ENCODE results near the gene DYNC2LI1.
"Not testable (repeated sequence)": the region's sequence is repeated elsewhere in the genome, so short reads cannot be mapped to it uniquely, and the experiment has no call there.

Gene DYNC2LI1

DNA sequence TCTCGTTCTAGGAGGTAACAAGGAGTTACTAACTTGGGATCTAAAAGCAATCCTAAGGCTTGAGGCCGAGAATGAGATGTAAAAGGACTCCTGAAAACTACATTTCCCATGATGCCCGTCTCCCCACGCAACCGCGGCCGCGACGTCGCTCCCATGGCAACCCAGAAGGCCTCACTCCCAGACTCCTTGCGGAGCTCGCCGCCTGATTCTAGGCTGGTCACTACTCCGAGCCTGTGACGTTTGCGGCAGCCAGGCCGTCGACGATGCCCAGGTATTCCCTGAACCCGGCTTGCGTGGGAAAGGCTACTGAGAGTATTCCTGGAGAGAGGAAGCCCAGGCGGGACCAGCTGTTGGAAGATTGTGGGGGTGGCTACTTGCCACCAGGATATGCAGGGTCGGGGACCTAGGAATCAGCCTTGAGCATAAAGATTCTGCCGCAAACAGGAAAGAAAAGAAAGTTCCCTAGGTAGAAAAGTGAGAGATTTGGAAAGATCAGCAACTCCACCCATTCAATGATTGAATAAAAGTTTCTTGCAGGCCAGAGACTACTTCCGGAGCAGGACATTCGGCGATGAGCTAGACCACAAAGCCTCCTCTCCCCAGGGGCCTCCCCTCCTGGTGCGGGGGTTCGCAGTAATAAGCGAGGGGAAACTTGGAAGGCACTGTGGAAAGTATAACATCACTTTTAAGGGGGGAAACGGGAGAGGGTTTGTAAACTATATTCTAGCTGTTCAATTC, at the start of gene DYNC2LI1:
Gene DYNC2LI1, plus strand, starts transcription at position 164 of the 738 bp plus-strand sequence. Its CDS starts 100 bp downstream, at position 264.
- H3K4me3 ChIP-seq (replicated peaks; ENCODE audit: low read depth, low read length) = peak within 1 kb of the TSS; percentile 94
- peak; percentile 92 for DNase-seq (ENCODE audit: low read depth)
- TF ChIP-seq, protein P1, sequence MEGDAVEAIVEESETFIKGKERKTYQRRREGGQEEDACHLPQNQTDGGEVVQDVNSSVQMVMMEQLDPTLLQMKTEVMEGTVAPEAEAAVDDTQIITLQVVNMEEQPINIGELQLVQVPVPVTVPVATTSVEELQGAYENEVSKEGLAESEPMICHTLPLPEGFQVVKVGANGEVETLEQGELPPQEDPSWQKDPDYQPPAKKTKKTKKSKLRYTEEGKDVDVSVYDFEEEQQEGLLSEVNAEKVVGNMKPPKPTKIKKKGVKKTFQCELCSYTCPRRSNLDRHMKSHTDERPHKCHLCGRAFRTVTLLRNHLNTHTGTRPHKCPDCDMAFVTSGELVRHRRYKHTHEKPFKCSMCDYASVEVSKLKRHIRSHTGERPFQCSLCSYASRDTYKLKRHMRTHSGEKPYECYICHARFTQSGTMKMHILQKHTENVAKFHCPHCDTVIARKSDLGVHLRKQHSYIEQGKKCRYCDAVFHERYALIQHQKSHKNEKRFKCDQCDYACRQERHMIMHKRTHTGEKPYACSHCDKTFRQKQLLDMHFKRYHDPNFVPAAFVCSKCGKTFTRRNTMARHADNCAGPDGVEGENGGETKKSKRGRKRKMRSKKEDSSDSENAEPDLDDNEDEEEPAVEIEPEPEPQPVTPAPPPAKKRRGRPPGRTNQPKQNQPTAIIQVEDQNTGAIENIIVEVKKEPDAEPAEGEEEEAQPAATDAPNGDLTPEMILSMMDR (IDR thresholded peaks at IDR 0.05; ENCODE audit: low read length, missing control alignments) = no peak

DNA sequence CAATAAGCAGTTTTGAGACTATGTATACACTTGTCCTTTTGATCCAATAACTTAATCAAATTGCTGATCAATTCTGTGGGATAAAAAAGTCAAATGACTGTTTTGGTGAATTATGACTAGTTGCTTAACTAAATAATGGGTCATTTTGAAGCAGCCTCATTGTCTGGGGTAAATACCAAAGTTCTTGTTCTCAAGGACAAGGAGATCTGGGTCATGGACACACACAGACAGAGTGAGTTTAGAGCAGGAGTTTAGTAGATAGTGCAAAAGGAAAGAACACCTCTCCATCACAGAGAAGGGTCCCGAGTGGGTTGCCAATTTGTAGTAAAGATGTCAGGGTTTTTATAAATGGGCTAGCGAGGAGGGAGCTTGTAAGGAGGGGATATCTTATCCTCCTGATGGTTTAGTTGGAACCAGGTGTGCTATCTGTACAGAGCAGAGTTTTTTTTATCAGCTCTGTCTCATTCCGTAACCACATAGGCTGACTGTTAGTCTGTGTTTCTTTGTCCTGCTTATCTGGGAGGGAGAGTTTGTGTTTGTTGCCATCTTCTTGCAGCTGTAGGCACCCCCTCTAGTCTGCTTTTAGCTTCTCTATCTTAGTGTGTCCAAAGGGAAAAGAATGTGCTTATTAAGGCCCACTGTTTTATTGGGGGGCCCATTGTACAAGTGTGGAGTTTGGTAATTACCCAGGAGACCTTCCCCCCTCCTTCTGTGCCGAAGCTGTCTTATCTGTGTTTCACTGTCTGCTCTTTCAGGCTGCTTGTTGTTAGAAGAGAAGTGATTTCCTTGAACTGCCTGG, 48.9 kb upstream of the DYNC2LI1 start:
- peak overlapping the region; percentile 13 for H3K4me3 ChIP-seq (replicated peaks; ENCODE audit: low read depth, low read length)
- TF ChIP-seq, protein P1 (IDR thresholded peaks at IDR 0.05; ENCODE audit: low read length, missing control alignments) = no peak

DNA sequence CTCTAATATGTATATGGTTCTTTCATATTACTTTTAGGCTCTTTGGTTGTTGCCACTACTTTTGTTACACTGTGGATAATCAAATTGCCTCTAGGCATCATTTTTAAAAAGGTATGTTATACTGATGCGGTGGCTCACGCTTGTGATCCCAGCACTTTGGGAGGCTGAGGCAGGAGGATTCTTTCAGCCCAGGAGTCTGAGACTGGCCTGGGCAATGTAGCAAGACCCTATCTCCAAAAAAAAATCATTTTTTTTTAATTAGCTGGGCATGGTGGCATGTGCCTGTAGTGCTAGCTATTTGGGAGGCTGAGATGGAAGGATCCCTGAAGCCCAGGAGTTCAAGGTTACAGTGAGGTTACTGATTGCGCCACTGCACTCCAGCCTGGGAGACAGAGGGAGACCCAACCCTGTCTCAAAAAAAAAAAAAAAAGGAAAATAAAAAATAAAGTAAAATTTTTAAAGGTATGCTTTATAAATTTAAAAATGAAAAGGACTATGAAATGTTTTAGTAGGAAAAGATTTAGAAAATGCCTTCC, 48.1 kb upstream of the DYNC2LI1 start:
- DNase-seq (ENCODE audit: low read depth) = no peak
- TF ChIP-seq, protein P1 (IDR thresholded peaks at IDR 0.05; ENCODE audit: low read length, missing control alignments) = no peak
- no peak overlapping the region for H3K4me3 ChIP-seq (replicated peaks; ENCODE audit: low read depth, low read length)

More for the DNA sequence above, 48.9 kb upstream of the DYNC2LI1 start:
- DNase-seq (ENCODE audit: low read depth) = peak; percentile 14

DNA sequence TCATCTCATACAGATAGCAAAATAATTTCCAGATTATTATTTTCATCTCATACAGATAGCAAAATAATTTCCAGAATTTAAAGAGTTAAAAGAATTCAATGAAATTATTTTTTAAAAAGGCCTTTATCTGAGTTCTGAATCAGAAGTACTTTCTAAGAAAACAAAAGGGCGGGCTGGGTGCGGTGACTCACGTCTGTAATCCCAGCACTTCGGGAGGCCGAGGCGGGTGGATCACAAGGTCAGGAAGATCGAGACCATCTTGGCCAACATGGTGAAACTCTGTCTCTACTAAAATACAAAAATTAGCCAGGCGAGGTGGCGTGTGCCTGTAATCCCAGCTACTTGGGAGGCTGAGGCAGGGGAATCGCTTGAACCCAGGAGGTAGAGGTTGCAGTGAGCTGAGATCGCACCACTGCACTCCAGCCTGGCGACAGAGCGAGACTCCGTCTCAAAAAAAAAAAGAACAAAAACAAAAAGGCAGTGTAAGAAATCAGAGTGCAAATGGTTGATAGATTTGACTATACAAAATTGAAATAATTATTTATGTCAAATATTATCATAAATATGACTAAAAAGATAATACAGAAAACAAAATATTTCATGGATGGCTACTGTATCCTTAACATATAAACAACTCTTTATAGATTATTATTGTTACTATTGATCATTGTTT, 46.7 kb upstream of the DYNC2LI1 start:
- DNase-seq (ENCODE audit: low read depth) = peak; percentile 49
- not testable (repeated sequence) for H3K4me3 ChIP-seq (replicated peaks; ENCODE audit: low read depth, low read length)

DNA sequence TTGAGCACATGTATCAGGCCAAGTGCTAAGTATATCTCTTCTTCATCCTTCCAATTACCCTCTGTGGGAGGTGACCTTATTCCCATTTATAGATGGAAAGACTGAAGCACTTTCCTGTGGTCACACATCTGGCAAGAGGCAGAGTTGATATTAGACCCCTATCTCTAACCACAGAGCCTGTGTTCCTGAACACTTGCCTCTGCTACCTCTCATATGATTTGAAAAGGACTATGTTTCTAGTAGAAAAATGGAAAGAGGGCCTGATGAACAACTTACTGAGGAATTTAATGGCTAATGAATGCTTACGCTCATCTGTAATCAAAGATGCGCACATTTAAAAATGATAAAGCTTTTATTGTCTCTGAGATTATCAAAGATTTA, 46.2 kb upstream of the DYNC2LI1 start:
- DNase-seq (ENCODE audit: low read depth) = no peak
- TF ChIP-seq, protein P1 (IDR thresholded peaks at IDR 0.05; ENCODE audit: low read length, missing control alignments) = no peak
- H3K4me3 ChIP-seq (replicated peaks; ENCODE audit: low read depth, low read length) = no peak overlapping the region

DNA sequence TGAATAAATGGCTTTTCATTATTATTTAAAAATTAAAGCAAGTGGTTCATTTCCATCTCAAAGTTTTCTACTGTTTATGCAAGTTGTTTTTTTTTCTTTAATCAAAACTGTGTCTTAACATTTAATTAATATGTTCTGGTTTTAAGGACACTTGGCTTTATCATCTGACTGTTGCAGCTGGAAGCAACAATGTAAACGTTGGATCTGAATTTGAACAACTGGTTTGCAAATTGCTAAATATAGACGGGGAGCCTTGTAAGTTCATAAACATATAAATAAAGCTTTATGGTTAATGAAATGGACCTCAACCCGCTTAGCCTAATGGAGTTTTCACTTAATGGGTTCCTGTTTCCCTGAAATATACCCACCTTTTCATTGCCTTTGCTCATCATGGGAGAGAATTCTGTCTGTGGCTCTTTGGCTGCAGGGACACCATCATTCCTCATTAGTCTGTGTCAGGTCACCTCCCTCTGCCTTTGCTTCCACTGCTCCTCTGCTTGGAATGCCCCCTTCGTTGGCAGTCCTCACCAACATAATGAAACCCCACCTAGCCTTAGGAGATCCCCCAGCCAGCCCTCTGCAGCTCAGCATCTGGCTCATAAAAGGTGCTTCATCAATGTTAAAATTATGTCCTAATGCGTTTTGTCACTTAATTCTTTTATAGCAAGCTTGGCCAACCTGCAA, 44.2 kb upstream of the DYNC2LI1 start:
- no peak for DNase-seq (ENCODE audit: low read depth)
- H3K4me3 ChIP-seq (replicated peaks; ENCODE audit: low read depth, low read length) = no peak overlapping the region
- TF ChIP-seq, protein P1 (IDR thresholded peaks at IDR 0.05; ENCODE audit: low read length, missing control alignments) = no peak

All from fibroblast of pulmonary artery (primary cell).